Right hindlimb (tissue), 1 donor: ENCODE data around the gene OGG1.
A peak's percentile ranks its signal among the peaks of the same experiment; 100 is the strongest.

Experiments used
- DNase-seq: peaks from one replicate; pipeline ENCODE4 v3.0.0-alpha.2; 2018

The OGG1 gene

GRCh38 chr3:9787714-9788113, 38.0 kb downstream of the OGG1 start:
- DNase-seq, result no peak

DNA sequence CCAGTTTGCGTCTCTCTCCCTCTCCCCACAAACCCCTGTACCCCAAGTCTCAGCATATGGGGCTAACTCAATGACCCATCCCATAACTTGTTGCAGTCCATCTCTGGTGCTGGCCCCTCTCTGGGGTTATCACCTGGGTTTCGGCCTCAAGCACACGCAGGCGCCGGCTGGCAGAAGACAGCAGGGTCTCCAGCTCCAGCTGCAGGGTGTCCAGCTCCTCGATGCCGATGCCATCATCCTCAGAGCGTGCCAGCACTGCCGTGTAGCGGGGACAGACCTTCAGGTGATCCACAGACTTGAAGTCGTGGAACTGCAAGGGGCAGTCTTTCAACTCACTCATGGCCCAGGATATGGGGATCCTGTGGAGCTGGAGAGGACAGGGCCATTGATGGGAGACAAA, 41.4 kb downstream of the OGG1 start:
- DNase-seq, result no peak

- no peak for DNase-seq
Measured at GRCh38 chr3:9791790-9792404, 42.1 kb downstream of the OGG1 start.

DNA sequence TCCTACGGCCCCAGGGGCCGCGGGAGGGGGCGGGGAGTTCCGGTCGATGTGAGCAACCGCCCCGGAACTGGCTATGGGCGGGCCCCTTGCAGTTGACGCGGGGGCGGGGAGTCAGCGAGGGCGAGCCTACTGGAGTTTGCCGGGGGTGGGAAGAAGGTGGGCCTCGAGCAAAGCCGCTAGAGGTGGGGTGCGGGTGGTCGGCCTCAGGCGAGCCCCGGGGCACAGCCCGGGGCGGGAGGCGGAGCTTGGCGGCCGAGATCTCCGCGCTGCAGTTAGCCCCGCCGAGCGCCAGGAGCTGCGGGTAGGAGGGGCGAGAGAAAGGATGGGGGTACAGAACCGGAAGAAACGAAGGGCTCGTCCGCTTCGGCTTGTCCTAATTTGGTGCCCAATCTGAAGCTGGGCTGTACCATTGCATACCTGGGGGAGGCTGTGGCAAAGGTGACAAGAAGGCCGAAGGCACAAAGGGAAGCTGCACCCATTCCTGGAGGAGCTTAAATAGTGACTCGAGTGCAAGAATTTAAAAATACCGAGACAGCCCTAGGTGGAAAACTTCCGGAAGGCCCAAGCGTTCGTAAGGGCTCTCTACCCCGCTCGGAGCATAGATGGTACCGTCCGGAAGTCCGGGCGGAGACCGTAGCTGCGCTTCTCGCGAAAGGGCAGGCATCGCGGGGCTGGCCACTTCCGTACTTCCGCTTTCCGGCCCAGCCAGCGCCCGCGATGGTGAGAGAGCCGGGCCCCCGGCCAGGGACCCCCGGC, 42.8 kb downstream of the OGG1 start, which contains the start of the genes ARPC4 and TADA3:
TSS of gene ARPC4 (plus strand) at position 678 of the 756 bp plus-strand sequence. CDS start at position 718, 40 bp downstream.
TSS of gene TADA3 (minus strand) at position 69 of the 756 bp plus-strand sequence. CDS start 1,007 bp downstream, outside the sequence.
- peak; percentile 97 for DNase-seq

GRCh38 chr3:9793161-9793781, 43.5 kb downstream of the OGG1 start:
- no peak for DNase-seq

DNA sequence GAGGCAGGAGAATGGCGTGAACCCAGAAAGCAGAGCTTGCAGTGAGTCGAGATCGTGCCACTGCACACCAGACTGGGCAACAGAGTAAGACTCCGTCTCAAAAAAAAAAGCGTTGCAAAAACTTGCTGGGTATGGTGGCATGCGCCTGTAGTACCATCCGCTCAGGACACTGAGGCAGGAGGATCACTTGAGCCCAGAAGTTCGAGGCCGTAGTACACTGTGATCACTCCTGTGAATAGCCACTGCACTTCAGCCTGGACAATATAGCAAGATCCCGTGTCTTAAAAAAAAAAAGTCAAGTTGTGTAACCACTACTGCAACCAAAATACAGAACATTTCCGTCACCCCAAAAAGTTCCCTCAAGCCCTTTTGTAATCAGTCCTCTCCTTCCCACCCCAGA, 44.6 kb downstream of the OGG1 start:
- no peak for DNase-seq

DNA sequence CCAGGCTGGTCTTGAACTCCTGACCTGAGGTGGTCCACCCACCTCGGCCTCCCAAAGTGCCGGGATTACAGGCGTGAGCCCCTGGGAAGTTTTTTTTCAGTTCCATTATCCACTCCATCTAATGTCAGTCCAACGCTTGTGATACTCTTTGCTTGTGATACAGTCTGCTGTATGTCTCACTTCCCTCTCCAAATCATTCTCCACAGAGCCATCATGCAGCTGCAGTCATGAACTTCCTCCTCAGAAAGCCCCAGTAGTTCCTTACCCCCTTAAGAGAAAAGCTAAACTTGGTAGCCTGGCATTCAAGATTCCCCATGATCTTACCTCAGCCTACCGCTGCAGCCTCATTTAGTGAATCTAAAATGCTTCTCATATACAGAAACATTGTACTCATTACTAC, 45.5 kb downstream of the OGG1 start:
- no peak for DNase-seq

DNA sequence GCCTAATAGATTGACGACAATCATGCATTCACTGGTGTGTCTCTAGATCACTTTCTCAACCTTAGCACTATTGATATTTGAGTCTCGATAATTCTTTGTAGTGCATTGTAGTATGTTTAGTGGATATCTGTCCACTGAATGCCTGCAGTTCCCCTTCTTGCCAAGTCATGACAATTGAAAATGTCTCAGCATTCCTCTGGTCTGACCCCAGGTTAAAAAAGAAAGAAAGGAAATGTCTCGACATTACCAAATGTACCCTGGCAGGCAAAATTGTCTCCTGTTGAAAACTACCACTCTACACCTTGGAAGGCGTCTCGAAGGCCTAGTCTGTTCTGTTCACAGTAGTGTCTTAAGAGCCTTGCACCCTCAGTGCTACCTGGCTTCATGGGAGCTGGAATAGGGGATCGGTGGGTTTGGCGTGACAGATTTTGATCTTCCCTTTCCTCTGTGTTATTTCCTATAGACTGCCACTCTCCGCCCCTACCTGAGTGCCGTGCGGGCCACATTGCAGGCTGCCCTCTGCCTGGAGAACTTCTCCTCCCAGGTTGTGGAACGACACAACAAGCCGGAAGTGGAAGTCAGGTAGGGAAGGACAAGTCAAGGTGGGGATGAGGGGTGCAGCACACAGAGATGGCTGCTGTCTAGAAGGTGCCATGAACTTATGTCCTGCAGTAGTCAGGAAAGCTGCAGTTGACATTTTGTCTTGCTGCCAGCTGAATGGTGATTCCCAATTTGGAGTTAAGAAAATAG, 47.6 kb downstream of the OGG1 start:
- no peak for DNase-seq

GRCh38 chr3:9800529-9800928, 50.8 kb downstream of the OGG1 start:
- DNase-seq, result no peak

- DNase-seq, result no peak
Measured at GRCh38 chr3:9803494-9803893, 53.7 kb downstream of the OGG1 start.

GRCh38 chr3:9804996-9805395, 55.2 kb downstream of the OGG1 start:
- DNase-seq, result no peak

DNA sequence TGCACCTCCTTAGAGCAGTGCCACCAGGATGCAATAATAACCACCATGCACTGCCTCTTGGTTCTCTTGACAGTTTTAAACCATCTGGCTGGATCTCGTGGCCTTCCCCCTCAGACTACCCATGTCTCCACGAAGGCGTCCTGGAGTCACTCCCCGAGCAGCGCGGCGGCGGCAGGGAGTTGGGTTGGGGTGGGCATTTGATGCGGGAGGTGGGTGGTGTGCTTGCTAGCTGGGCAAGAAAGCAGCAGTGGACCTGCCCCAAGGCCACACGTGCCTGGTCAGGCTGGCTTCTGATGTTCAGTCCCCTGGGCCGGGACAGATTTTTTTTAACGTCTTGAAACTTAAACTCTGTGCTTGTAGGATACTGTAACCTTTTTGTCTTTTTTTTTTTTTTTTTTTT, 56.4 kb downstream of the OGG1 start:
- DNase-seq, result no peak
